Effector CD4-positive, alpha-beta T cell (primary cell): ENCODE data around the gene C1QTNF7.

Source experiments
- DNase-seq: peaks from one replicate; pipeline ENCODE4 v3.0.0-alpha.2; 2020

Gene C1QTNF7

GRCh38 chr4:15458616-15459015, 30.8 kb downstream of the C1QTNF7 start:
- no peak for DNase-seq

DNA sequence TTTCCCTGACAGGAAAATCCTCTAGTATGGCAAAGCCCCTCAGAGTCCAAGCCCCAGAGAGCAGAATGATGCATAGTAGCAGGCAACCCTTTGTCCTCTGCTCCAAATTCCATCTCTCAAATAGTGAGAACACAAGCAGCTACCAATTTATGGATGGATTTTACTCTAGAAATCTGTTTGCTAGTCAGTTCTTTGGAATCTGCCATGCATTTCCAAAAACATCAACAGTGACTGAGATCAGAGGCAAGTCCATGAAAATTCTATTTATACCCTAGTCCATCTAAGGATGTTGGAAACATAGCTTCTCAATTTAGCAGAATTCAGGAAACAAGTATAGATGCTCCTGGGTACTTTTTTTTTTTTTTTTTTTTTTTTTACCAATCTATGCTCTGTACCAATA, 31.9 kb downstream of the C1QTNF7 start:
- no peak for DNase-seq

- DNase-seq = no peak
These were observed 38.8 kb downstream of the C1QTNF7 start for GRCh38 chr4:15466596-15466995.

DNA sequence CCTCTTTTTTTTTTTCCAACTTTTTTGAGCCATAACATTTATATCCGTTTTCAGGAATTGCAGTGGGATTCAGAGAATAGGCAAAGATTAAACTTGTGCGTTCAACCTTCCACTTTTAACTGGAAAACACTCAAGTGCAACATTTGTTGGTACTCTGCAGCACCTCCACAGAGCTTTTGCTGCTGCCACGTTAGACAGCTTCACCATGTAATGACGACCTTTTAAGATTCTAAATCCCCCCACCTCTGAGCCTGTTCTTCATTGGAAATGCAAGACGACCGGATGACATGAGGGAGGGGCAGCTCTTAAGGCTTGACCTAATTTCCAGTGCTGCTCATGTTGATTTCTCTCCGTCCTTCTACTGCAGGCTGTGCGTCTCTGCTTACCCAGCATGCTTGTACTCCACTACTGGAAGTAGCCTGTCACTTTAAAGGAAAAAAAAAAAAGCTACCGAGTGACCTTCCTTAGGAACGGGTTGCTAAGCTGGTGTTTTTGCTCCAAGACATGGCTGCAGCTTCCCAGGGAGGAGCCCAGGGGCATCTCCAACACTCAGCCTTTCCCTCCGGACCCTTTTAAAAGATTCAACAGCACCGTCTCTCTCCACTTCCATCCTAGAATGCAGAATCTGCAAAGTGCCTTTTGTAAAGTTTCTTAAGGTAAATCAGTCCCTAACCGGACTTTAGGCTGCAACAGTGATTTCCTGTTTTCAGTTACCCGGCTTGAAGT, 41.7 kb downstream of the C1QTNF7 start, which contains the start of gene CC2D2A:
Gene CC2D2A (plus strand): TSS at position 481 of the 726 bp plus-strand sequence. CDS start 6,051 bp downstream, outside the sequence.
- DNase-seq = no peak

DNA sequence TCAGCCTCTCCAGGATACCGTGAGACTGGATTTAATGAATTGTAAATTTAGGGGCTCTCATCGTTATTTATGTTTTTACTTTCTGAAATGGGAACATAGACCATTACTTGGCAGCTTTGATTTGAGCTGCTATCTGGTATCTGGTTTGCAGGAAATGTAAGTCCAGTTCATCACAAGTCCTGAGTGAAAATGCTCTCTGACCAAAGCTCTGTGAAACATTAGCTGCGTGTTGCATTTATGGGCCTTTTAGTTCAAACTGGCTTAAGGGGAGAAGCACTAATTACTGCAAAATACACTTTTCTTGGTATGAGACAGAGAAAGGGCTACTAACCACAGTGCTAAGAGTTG, 42.3 kb downstream of the C1QTNF7 start:
- no peak for DNase-seq

- DNase-seq = no peak
These were observed 48.6 kb downstream of the C1QTNF7 start for GRCh38 chr4:15476396-15476795.

GRCh38 chr4:15478724-15479088, 50.9 kb downstream of the C1QTNF7 start:
- DNase-seq = no peak

- no peak for DNase-seq
These were observed 51.5 kb downstream of the C1QTNF7 start for GRCh38 chr4:15479089-15479912.

GRCh38 chr4:15479913-15480185, 52.0 kb downstream of the C1QTNF7 start:
- no peak for DNase-seq

DNA sequence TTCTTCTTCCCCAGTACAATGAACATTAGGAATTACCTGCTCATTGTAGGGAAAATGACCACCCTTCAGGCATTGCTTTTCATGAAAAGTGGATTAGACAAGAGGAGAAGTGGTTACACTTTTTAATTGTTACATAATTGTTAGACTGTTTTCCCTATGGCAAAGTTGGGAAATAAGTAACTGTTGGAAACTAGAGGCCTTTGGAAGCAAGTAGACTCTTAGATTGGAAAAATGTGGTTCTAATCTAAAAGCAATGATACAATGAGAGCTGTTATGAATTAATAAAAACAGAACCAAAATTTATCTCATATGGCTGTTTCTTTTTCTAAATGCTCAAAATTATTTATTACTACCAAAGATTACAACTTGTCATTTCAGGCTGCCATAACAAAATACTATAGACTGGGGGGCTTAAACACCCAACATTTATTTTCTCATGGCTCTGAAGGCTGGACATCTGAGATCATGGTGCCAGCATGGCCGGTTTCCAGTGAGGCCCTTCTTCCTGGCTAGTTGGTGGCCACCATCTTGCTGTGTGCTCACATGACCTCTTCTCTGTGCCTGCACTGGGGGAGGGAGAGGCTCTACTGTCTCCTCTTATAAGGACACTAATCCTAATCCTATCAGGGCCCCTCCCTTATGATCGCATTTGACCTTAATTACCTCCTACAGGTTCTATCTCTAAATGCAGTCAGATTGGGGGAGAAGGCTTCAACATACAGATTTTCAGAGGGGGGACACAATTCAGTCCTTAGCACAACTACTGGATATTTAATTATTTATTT, 54.3 kb downstream of the C1QTNF7 start:
- no peak for DNase-seq

- no peak for DNase-seq
These were observed 55.0 kb downstream of the C1QTNF7 start for GRCh38 chr4:15482842-15483241.

- DNase-seq = no peak
These were observed 60.3 kb downstream of the C1QTNF7 start for GRCh38 chr4:15488136-15488535.

GRCh38 chr4:15488658-15489470, 61.0 kb downstream of the C1QTNF7 start:
- DNase-seq = no peak

GRCh38 chr4:15489551-15489950, 61.7 kb downstream of the C1QTNF7 start:
- DNase-seq = no peak

DNA sequence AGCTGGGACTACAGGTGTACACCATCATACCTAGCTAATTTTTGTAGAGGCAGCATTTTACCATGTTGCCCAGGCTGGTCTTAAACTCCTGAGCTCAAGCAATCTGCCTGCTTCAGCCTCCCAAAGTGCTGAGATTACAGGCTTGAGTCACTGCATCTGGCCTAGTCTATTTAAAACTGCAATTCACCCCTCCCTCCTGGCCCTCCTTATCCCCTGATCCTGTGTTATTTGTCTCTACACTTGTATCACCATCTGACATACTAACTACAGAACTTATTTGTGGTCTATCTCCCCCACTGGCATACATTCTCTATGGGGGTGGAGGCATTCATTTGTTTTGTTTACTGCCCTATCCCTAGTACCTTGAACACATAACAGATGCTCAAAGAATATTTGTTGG, 65.6 kb downstream of the C1QTNF7 start:
- DNase-seq = no peak

- DNase-seq = no peak
These were observed 67.8 kb downstream of the C1QTNF7 start for GRCh38 chr4:15495621-15496020.
